ENCODE measurements around the gene IL5RA. TPM values are rescaled to one million over a fixed set of nuclear protein-coding genes. Genes with fewer than 3 reads are reported as not detected.

IL5RA gene
- total RNA-seq, 4 donors from 2014 or later: 0.16 TPM; not detected in 3

DNA sequence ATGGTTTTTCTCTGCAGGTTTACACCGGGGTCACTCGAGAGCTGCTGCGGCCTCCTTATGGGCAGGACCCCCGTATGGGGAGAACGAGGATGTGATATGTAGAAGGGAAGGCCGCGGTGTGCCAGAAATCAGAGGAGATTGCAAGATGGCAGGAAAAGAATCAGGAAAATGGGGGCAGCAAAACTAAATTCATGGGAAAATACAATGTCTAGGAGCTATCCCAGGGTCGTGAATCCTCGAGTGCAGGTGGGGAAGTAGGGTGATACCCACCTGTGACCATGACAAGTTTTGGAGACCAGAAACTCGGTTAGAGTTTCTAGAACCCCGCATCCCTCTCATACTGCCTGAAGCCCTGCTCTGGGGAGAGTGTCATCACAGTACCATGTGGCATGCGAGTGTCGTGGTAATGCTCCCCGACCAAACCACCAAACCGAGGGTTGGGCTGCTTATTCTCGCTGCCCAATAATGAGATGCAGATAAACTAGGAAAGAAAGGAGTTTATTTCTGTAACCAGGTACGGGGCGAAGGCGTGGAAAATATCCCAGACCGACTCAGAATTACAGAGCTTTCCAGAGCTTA, 17.3 kb upstream of the IL5RA start:
- WGBS: 28% methylated on average over 20 of the region's 20 CpGs
- H3K4me1 ChIP-seq: peaks cover 17% of the 10 kb centered on the region
- peaks cover 23% of the 10 kb centered on the region for H3K36me3 ChIP-seq
- H3K9me3 ChIP-seq: no peaks in the 10 kb centered on the region
- H3K4me3 ChIP-seq: peak overlapping the region; percentile 97
- no peak for DNase-seq (ENCODE audit: low spot score in 2 of 2)
- TF ChIP-seq POLR2A (IDR thresholded peaks at IDR 0.05) (no peak), POLR2AphosphoS5 (IDR thresholded peaks at IDR 0.05) (no peak), EP300 (IDR thresholded peaks at IDR 0.05) (no peak)
- TF ChIP-seq, protein P1, sequence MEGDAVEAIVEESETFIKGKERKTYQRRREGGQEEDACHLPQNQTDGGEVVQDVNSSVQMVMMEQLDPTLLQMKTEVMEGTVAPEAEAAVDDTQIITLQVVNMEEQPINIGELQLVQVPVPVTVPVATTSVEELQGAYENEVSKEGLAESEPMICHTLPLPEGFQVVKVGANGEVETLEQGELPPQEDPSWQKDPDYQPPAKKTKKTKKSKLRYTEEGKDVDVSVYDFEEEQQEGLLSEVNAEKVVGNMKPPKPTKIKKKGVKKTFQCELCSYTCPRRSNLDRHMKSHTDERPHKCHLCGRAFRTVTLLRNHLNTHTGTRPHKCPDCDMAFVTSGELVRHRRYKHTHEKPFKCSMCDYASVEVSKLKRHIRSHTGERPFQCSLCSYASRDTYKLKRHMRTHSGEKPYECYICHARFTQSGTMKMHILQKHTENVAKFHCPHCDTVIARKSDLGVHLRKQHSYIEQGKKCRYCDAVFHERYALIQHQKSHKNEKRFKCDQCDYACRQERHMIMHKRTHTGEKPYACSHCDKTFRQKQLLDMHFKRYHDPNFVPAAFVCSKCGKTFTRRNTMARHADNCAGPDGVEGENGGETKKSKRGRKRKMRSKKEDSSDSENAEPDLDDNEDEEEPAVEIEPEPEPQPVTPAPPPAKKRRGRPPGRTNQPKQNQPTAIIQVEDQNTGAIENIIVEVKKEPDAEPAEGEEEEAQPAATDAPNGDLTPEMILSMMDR (IDR thresholded peaks at IDR 0.05): no peak
- H3K27me3 ChIP-seq: no peaks in the 10 kb centered on the region
- peak overlapping the region; percentile 95 for H3K27ac ChIP-seq

DNA sequence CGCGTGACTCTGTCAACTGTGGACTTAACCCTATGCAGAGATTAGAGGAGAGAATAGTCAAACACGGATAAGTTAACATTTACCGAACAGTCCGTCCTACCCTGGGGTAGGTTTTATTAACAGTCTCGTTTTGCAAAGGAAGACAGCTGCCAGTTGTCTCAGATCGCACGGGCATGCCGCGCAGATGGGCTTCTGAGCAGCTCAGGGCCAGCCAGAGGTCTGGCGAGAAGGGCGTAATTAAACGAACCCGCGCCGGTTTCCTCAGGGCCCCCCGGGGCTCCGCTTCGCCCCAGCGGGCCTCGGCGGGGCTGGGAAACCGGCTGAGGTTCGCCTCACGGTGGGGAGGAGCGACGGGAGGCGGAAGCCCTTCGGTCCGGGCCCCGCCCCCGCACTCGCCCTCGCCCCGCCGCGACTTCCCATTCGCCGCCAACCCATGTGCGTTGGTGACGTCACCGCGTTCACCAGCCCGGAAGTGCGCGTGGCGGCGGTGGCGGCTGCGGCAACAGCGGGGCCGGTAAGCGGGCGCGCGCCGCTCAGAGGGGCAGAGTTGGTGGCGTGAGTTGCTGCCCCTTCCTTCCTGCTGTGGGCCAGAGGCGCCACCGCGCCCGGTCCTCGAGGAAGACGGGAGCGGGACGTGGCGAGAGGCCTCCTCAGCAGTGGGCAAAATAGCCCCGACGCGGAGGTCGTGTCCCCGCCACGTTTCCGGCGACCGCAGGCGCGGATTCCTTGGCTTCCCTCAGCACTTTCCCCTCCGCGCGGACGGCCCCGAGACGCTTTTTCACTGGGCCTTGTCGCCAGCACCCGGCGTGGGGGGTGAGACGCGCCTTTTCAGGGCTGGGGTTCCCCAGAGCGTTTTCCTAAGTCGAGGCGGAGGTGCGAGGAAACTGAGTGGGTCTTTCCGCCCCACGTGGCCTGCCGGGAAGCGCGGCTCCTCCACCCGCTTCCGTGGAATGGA, 16.6 kb upstream of the IL5RA start, which contains the start of gene TRNT1:
TRNT1 (plus strand) TSS at position 464 of the 955 bp plus-strand sequence. CDS start 2,101 bp downstream, outside the sequence.
- Histone ChIP-seq H3K27me3 (no peaks in the 10 kb centered on the region), H3K9me3 (no peaks in the 10 kb centered on the region), H3K27ac (peak within 1 kb of the TSS; percentile 95), H3K36me3 (peaks cover 23% of the 10 kb centered on the region), H3K4me3 (peak within 1 kb of the TSS; percentile 97), H3K4me1 (peaks cover 17% of the 10 kb centered on the region)
- peak; percentile 96 for DNase-seq (ENCODE audit: low spot score in 2 of 2)
- TF ChIP-seq EP300 (IDR thresholded peaks at IDR 0.05) (no peak), POLR2AphosphoS5 (IDR thresholded peaks at IDR 0.05) (peak; percentile 68 to 96 (median 81)), POLR2A (IDR thresholded peaks at IDR 0.05) (peak; percentile 58 to 92)
- TF ChIP-seq, protein P1 (IDR thresholded peaks at IDR 0.05): no peak
- WGBS: under 1% methylated on average over 68 of the region's 100 CpGs

DNA sequence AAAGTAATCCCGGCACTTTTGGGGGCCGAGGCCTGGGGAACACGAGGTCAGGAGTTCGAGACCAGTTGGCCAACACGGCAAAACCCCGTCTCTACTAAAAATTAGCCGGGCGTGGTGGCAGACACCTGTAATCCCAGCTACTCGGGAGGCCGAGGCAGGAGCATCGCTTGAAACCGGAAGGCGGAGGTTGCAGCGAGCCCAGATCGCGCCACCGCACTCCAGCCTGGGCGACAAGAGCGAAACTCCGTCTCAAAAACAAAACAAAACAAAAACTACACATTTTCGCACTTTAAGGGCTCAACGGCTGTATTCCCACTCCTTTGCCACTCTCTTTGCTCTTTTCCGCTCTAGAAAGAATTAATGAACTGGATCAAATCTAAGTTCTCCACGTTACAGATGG, 15.8 kb upstream of the IL5RA start:
- DNase-seq (ENCODE audit: low spot score in 2 of 2): no peak
- Histone ChIP-seq H3K36me3 (peaks cover 20% of the 10 kb centered on the region), H3K27me3 (no peaks in the 10 kb centered on the region), H3K4me1 (peaks cover 17% of the 10 kb centered on the region), H3K9me3 (no peaks in the 10 kb centered on the region), H3K4me3 (peak overlapping the region; percentile 97), H3K27ac (peak overlapping the region; percentile 95)
- no peak for TF ChIP-seq EP300 (IDR thresholded peaks at IDR 0.05)
- no peak for TF ChIP-seq POLR2AphosphoS5 (IDR thresholded peaks at IDR 0.05)
- TF ChIP-seq, protein P1 (IDR thresholded peaks at IDR 0.05): no peak
- no peak for TF ChIP-seq POLR2A (IDR thresholded peaks at IDR 0.05)
- 87% methylated on average over 24 of the region's 24 CpGs for WGBS

DNA sequence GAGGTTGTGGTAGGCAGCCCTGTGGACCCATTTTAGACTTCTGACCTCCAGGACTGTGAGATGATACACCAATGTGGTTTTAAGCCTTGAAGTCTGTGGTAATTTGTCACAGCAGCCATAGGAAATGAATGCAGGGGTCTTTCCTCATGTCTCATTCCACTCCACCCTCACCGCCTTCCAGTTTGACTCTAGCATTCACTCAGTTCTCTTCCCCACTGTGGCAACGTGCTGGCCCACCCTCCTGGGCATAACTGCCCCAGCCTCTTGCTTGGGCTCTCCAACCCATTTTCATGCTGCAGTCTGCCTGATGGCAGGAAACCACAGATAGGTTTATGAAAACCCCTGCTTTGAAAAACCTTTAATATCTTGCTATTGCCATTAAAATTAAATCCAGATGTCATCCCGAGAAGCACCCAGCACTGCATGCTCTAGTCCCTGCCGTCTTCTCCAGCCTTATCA, 9.2 kb upstream of the IL5RA start:
- Histone ChIP-seq H3K27ac (no peak overlapping the region), H3K36me3 (no peaks in the 10 kb centered on the region), H3K4me3 (no peak overlapping the region), H3K4me1 (no peaks in the 10 kb centered on the region), H3K9me3 (no peaks in the 10 kb centered on the region), H3K27me3 (no peaks in the 10 kb centered on the region)
- DNase-seq (ENCODE audit: low spot score in 2 of 2): no peak
- WGBS: 52% methylated on average over 4 of the region's 4 CpGs
- TF ChIP-seq, protein P1 (IDR thresholded peaks at IDR 0.05): no peak
- TF ChIP-seq POLR2AphosphoS5 (IDR thresholded peaks at IDR 0.05) (no peak), POLR2A (IDR thresholded peaks at IDR 0.05) (no peak), EP300 (IDR thresholded peaks at IDR 0.05) (no peak)

DNA sequence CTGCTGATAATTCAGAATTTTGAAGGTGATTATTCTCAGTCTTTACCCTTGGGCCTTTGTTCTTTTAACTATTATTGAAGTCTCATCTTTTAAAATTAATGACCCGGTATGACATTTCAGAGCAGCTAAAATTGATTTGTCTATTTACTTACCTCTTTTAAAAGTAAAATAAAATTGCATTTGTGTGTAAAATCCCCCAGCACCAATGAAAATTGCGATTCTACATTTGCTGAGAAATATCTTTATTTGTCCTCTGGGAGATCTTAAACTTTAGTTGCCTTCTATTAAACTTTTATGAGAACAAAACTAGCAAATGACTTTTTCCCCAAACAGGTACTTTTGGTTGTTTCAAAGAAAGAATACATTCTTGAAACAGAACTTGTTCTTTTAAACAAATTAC, 7.5 kb upstream of the IL5RA start:
- DNase-seq (ENCODE audit: low spot score in 2 of 2): no peak
- Histone ChIP-seq H3K27ac (no peak overlapping the region), H3K4me3 (no peak overlapping the region), H3K27me3 (no peaks in the 10 kb centered on the region), H3K4me1 (no peaks in the 10 kb centered on the region), H3K9me3 (no peaks in the 10 kb centered on the region), H3K36me3 (no peaks in the 10 kb centered on the region)
- TF ChIP-seq, protein P1 (IDR thresholded peaks at IDR 0.05): no peak
- TF ChIP-seq EP300 (IDR thresholded peaks at IDR 0.05) (no peak), POLR2A (IDR thresholded peaks at IDR 0.05) (no peak), POLR2AphosphoS5 (IDR thresholded peaks at IDR 0.05) (no peak)
- 71% methylated on average over 2 of the region's 2 CpGs for WGBS
